ENCODE data around the gene TBC1D14. TPM values are rescaled to one million over a fixed set of nuclear protein-coding genes. Genes with fewer than 3 reads are reported as not detected.

TBC1D14 gene
- total RNA-seq, 1 experiment from 2014 or later: 50.2 TPM

- H3K79me1 ChIP-seq (ENCODE audit: insufficient read depth, low read depth, low read length, poor library complexity, severe bottlenecking): no peaks in the 10 kb centered on the region
- Mint-ChIP-seq H3K4me1 (peaks cover 0 to 10% of the 10 kb centered on the region in 2 experiments; a peak in 3 of 4 replicates), H3K36me3 (ENCODE audit: insufficient read depth in 1 of 3, low read depth in 3 of 3) (peaks cover 6 to 9% (median 8%) of the 10 kb centered on the region in 3 experiments; a peak in 5 of 7 replicates), H3K27me3 (ENCODE audit: low read depth) (peaks cover 4% of the 10 kb centered on the region; the same call in 1 of the 2 replicates), H3K9me3 (peaks cover 9 to 11% of the 10 kb centered on the region in 2 experiments; a peak in 4 of 5 replicates), H3K4me3 (no peak overlapping the region), H3K27ac (no peak overlapping the region)
- no CpG with 5 or more reads among the region's 3 CpGs for WGBS (ENCODE audit: extremely low coverage, insufficient read length, low lambda C conversion rate)
- no peak overlapping the region for H2BK120ac ChIP-seq (ENCODE audit: low read depth, low read length, poor library complexity, severe bottlenecking)
- no peak overlapping the region for H3K18ac ChIP-seq (ENCODE audit: insufficient read length, low read depth, low read length)
- no peak overlapping the region for H3K56ac ChIP-seq (ENCODE audit: insufficient read length, low read depth, low read length)
- no peak overlapping the region for H3K14ac ChIP-seq (ENCODE audit: insufficient read depth, low read length)
- no peak overlapping the region for H2AFZ ChIP-seq (ENCODE audit: low read length)
- H4K20me1 ChIP-seq (ENCODE audit: control insufficient read depth, insufficient read depth, insufficient read length): no peaks in the 10 kb centered on the region
- no peak overlapping the region for H4K8ac ChIP-seq (replicated peaks; ENCODE audit: insufficient read length, low read depth, low read length)
- H2AK5ac ChIP-seq (ENCODE audit: insufficient read length, low read length): no peak overlapping the region
- no peak for DNase-seq
- H2BK12ac ChIP-seq (ENCODE audit: insufficient read length, low read depth, low read length): no peak overlapping the region
- H3K23ac ChIP-seq (ENCODE audit: insufficient read length, low read depth, low read length): no peak overlapping the region
- no peak overlapping the region for H2BK20ac ChIP-seq (ENCODE audit: low read depth, low read length, poor library complexity, severe bottlenecking)
- H2BK5ac ChIP-seq (ENCODE audit: insufficient read length, low read length): no peak overlapping the region
- H2BK15ac ChIP-seq (ENCODE audit: low read depth, low read length): no peak overlapping the region
- H3K9me3 ChIP-seq (ENCODE audit: control insufficient read depth, low read depth, low read length): no peaks in the 10 kb centered on the region
- TF ChIP-seq CTCF (conservative IDR thresholded peaks at IDR 0.05): no peak
- no peak overlapping the region for H4K5ac ChIP-seq (ENCODE audit: insufficient read length, low read depth, low read length)
- no peaks in the 10 kb centered on the region for H3K23me2 ChIP-seq (ENCODE audit: insufficient read length, low read depth, low read length, poor library complexity, severe bottlenecking)
- no peaks in the 10 kb centered on the region for H3K79me2 ChIP-seq (ENCODE audit: insufficient read depth, low read length)
- H3K4me1 ChIP-seq (ENCODE audit: insufficient read depth, low read length): no peaks in the 10 kb centered on the region
- no peak overlapping the region for H3K4ac ChIP-seq (ENCODE audit: low read depth, low read length)
- no peak overlapping the region for H3K9ac ChIP-seq (ENCODE audit: extremely low read depth, insufficient read length, low read length)
- no peak overlapping the region for H3K4me2 ChIP-seq (ENCODE audit: insufficient read depth, insufficient read length, low read length)
- H3K27me3 ChIP-seq (ENCODE audit: insufficient read depth, low read length): no peaks in the 10 kb centered on the region
- no peak overlapping the region for H4K91ac ChIP-seq (ENCODE audit: insufficient read length, low read depth, low read length)
- H3T11ph ChIP-seq (ENCODE audit: low read length): no peak overlapping the region
- no peak overlapping the region for H3K27ac ChIP-seq (ENCODE audit: insufficient read length, low read depth, low read length)
These were observed 15.5 kb upstream of the TBC1D14 start for GRCh38 chr4:6894086-6894478.
